ENCODE data around the gene TMUB1.
A peak's percentile ranks its signal among the peaks of the same experiment; 100 is the strongest.

TMUB1 gene

DNA sequence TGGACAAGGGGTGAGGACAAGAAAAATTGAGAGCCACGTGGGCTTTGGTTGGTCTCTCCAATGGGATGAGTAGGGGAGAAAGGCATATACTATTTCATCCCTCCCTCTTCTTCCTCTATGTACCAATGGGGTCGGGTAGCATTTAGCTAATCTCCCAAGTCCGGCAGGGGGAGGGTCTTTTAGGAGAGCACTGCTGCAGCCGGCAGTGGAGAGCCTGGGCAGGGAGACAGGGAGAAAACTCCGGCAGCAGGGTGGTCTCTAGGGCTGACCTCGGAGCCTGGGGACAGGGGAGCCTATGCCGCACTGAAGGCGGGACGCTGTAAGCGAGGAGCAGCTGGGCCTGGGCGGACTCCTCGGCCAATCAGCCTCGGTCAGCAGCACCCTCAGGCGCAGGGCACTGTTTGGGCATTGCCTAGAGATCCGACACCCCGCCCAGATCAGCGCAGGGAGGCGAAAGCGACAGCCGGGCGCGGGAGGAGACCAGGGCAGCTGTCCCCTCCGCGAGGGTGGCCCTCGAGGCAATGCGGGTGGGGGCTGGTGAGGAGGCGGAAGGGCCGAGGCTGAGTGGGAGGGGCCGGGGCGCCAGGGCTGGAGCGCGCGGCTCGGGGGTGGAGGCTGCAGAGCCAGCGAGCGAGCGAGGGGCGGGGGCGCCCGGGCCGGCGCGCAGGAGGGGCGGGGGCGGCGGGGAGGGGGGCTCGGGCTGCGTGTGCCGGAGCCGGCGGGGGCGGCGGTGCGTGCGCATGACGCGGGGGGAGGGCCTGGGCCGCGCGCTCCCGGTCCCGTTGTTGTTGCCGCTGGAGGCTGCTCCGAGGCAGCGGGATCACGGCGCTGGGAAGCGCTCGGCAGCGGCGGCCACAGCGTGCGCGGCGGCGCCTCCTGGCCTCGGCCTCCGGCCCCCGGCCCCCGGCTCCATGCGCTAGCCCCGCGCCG is 2.7 kb upstream of the TMUB1 start, which contains the start of gene AGAP3:
TSS of gene AGAP3 (plus strand) at position 785 of the 930 bp plus-strand sequence. CDS start 267 bp downstream, outside the sequence.
- DNase-seq (ENCODE audit: low read depth in 3 of 3), result peak in 2 of 3 experiments; percentile 32 to 60

DNA sequence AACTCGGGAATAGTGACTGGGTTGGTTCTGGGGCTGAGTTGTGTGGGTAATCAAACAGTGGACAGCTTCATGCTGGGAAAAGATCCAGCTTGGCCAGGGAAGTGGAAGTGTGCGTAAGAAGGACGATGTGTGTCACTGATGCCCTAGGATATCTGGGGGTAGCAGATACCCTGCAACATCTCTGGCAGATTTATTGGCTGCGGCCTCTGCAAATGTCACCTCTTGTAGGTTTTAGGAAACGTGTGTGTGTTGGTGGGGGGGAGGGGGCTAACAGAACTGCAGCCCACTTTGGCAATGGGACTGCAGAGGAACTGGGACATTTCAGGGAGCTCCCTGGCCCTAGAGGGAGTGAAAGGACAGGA is 2.0 kb upstream of the TMUB1 start:
- DNase-seq (ENCODE audit: low read depth in 3 of 3), result no peak

DNA sequence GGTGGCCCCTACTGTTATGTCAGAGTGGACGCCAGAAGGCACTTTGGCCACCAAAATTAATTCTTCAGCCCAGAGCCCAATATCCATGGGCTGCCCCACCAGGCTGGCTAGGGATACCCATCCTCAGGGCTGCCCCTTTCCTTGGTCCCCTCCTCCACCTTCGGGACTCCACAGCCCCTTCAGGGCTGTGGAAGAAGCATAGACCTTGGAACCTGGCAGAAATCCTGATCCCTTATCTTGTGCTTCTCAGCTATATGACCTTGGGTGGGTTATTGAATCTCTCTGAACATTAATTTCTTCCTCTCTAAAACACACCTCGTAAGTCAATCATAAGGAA is 499 bp upstream of the TMUB1 start:
- DNase-seq (ENCODE audit: low read depth in 3 of 3), result no peak

DNA sequence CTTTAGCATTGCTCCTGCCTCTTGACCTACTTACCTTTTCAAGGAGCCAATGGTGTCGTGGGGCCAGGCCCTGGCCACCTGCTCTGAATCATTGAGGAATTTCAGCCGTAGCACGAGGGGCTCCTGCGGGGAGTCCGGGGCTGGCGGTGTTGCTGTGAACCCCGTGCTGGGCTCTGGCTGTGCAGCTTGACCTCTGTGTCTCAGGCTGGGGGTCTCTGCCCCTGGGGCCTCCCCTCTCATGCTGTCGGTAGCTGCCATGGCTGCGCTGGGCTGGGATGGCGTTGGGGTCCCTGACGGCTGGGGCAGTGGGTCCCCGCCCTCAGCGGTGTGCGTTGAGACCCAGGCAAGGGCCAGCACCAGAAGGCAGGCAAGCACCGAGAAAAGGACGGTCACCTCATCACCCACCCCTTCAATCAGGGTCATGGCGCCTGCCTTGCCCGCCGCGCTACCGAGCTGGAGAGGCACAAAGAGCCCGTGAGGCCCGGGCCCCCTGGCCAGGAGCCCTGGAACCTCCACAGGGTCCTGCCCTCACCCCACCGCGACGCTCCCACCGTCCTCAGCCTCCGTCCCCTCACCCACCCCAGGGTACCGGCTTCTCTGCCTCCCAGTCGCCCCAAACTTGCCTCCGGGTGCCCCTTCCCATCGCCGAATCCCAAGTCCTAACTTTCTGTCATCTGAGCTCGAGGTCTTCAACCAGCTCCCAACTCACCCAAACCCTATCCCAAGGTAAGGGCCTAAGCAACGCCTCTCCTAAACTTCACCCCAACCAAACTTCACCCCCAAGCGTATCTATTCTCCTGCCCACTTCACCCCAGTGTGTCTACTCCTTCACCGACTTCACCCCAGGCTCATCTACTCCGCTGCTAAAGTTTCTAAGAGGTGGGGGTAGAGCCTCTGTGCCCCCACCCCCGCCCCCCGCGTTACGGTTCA is 887 bp downstream of the TMUB1 start:
- DNase-seq (ENCODE audit: low read depth in 3 of 3), result no peak

DNA sequence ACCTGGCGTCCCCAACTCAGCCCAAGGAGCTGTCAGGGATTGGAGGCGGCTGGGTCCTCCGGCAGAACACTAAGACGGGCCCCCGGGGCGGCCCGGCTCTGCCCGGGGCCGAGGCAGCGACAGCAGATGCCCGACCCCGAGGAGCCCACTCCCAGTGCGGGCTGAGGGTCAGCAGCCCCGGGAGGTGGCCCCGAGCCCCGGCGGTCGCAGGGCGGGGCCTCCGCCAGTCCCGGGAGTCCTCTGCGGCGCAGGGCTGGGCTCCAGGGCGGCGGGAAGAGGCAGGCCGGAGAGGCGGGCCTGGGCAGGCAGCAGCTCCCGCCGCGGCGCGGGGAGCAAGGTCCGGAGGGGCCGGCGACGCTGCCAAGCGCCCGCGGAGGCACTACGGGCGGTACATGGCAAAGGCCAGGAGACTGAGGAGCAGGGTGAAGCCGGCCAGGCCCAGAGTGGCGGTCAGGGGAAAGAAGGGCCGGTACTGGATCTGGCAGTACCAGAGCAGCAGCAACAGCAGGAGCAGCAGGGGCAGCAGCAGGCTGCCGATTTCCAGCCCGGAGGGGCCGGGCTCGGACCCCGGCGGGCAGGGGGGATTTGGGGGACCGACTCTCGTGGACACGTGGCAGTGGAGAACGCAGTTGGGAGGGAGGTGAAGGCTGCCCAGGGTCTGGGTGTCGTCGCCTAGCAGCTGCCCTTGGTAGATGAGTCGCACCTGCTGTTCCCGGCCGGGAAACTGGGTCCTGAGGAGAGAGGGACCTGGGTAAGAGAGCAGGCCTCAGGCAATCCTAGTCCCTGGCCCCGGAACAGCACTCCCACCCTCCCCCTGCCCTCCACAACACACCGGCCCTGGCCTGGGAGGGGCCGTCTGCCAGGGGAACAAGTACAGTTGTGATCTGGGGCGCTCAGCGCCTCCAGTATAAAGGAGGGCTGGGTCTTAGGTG is 1.9 kb downstream of the TMUB1 start:
- DNase-seq (ENCODE audit: low read depth in 3 of 3), result no peak

DNA sequence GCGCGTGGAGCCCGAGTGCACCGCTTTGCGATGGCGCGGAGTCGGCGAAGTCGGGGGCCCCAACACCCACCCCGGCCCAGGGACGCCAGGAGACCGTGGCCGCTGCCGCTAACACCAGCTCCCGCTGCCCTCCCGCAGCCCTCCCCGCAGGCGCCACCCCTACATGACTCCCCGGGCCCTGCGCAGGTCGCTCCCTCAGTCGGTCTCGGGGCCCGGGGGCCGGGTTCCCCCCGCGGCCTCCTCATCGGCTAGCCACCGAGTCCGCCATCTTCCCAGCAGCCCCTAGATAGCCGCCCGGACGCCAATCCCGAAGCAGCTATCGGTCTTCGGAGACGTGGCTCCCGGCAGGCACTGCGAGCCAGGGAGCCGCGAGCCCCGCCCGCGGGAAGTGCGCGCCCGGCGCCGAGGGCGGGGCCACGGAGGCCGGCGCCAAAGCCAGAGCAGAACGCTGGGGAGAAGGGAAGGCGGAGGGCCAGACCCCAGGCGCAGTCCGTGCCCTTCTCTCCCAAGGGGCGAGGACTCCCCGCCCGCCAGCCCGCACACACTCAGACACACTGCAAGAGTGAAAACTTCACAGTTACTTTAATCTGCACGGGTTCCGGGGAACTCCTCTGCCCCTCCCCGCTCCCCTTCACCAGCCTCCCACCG is 2.6 kb downstream of the TMUB1 start, which contains the start of gene FASTK:
TSS of gene FASTK (minus strand) at position 288 of the 648 bp plus-strand sequence. CDS start at position 245, 43 bp downstream.
- peak; percentile 74 to 87 (median 74) for DNase-seq (ENCODE audit: low read depth in 3 of 3)

DNA sequence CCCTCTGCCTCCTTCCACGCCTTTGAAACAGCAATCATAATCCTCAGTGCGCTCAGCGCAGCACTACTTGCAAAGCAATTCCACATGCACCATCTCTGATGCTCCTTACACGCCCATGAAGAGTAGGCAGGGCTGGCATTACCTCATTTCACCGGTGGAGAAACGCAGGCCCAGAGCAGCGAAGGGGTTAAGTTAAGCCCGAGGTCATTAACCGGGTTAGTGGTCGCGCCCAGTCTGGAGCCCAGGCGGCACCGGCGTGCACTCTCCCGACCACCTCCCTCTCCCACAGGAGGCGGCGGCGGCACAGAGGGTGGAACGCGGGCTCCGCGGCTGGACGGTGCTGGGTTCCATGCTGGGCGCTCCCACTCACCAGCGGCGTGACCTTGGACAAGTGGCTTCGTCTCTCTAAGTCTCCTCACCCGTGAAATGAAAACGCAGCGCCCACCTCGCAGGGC is 3.2 kb downstream of the TMUB1 start:
- DNase-seq (ENCODE audit: low read depth in 3 of 3), result no peak

DNA sequence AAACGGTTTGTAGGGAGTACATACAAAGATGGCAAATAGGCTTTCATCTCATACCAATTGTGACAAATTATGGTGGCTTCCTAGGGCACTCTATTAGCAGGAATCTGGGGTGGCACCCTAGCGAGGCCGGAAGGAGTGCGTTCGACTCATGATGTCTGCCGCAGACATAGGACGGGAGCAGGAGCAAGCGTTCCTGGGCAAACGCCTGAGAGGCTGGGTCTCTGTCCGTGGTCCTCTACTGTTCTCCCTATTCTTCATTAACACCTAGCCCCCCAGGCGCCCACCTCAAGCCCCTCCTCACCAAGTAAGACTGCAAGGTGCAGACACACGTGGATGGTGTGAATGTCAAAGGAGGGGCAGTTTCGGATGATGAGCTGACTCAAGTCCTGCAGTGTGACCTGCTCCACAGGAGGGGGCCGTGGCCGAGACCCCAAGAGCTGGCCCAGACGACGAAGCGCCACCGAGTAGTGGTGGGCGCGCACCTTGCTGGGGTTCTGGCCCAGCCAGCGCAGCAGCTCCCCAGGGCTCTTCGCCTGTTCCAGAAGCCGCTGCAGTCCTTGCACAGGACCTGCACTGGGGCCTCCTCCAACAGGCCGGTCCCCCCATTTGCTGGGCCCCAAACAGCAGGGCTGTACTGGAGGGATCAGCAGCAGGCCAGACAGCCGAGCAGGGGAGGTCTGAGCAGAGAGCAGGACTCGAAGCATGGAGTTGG is 3.9 kb downstream of the TMUB1 start:
- DNase-seq (ENCODE audit: low read depth in 3 of 3), result no peak

DNA sequence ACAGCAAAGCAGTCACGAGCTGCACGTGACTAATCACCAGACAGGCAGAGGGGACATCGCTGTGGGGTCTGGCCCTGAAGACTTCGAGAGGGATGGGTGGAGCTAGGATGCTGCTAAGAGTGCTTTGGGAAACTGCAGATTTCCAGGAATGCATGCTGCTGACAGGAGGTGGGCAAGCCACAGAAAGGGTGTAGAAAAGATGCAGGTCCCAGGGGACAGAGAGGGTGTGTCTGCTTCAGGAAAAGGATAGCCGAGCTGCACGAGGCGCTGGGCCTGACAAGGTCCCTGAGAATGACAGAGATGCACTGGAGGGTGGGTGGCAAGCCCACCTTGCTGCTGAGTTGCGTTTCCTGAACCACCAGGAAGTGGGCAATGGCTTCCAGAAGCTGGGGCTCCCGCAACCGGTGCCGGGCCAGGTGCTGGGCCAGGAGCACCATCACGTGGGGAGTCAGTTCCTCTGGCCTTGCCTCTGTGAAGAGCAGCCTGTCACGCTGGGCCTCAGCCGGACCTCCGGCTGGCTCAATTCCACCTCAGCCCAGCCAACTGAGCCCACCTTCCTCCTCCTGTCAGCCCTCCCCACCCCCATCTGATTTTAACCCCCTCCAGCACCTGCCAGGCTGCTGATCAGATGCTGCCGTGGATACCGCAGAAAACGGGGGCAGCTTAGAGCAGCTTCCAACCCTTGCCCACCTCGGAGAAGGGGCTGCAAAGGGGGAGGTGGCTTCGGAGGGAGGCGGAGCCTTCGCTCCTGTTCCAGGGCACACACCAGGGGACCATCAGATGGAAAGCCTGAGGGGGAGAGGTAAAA is 4.9 kb downstream of the TMUB1 start:
- no peak for DNase-seq (ENCODE audit: low read depth in 3 of 3)

DNA sequence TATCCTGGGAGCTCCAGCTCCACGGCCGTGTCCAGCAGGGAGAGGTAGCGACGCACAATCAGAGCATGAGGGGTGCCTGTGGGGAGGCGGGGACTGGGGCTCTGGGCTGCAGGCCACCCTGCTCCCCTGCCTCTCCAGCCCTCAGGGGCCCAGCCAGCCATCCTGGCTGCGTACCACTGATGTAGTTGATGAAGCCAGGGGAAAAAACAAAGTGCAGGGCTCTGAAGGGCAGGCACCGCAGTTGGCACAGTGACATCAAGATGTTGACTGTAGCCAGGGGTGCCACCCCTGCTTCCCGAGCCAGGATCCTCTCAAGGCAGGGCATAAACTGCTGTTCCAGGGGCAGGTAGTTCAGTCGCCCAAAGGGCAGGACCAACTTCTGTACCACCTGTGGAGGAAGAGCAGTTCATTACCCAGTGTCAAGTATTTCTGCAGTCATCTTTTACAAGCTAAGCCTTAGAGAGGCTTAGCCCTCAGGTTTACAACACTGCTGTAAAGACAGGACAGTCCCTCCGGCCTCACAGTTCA is 5.5 kb downstream of the TMUB1 start:
- no peak for DNase-seq (ENCODE audit: low read depth in 3 of 3)

DNA sequence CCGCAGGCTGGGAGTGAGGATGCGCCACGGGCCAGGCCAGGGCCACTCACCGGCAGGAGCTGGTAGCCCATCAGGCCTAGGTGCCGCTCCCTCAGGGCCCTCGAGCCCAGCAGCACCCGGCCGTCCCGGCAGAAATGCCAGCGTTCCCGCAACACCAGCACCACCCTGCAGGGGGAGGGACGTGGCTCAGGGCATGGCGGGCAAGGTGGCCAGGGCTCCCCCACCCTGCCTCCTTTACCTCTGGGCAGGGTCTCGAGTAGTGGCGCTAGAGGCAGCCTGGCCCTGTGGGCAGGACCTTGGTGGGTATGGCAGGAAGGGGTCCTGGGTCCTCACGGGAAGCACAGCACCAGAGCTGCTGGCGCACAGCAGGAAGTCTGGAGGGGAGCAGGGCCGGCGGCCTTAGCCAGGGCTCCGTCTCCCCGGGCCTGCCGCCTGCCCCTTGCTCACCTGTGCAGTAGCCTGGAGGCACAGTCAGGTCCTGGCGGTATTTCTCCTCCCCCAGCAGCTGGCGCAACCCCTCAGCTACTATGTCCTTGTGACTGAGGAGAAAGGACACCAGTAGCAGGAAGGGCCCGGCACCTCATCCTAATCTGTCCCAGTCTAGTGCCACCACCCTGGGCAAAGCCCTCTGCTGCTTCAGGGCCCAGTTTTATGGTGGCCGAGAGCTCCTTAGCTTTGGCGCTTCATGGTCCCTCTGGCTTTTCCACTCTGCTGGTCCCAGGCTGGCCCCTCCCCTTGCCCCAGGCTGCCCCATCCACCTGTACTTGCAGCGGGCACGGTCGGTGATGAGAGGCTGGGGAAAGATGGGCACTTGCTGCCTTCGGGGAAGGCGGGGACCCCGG is 6.2 kb downstream of the TMUB1 start:
- DNase-seq (ENCODE audit: low read depth in 3 of 3), result no peak

DNA sequence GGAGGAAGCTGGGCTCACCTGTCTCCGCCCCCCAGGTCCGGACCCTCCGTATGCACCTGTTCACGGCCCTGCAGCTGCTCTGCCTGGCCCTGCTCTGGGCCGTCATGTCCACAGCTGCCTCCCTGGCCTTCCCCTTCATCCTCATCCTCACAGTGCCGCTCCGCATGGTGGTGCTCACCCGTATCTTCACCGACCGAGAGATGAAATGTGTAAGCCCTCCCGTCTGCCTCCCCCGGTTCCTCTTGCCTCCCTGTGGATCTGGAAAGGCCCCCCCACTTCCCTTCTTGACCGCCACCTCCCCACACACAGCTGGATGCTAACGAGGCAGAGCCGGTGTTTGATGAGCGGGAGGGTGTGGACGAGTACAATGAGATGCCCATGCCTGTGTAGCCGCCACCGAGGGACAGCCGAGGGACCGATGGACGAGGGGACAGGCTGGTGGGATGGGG is 7.3 kb downstream of the TMUB1 start:
- DNase-seq (ENCODE audit: low read depth in 3 of 3), result no peak

DNA sequence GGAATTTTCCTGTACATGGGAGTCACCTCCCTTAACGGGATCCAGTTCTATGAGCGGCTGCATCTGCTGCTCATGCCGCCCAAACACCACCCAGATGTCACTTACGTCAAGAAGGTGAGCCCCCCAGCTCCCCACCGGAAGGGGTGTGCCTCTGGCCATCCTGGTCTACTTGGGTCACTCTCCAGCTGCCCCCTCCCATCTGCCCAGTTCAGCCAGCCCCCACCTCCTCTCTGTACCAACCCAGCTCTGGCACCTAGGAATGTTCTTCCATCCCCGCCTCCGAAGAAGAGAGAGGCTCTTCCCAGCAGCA is 7.7 kb downstream of the TMUB1 start:
- no peak for DNase-seq (ENCODE audit: low read depth in 3 of 3)

DNA sequence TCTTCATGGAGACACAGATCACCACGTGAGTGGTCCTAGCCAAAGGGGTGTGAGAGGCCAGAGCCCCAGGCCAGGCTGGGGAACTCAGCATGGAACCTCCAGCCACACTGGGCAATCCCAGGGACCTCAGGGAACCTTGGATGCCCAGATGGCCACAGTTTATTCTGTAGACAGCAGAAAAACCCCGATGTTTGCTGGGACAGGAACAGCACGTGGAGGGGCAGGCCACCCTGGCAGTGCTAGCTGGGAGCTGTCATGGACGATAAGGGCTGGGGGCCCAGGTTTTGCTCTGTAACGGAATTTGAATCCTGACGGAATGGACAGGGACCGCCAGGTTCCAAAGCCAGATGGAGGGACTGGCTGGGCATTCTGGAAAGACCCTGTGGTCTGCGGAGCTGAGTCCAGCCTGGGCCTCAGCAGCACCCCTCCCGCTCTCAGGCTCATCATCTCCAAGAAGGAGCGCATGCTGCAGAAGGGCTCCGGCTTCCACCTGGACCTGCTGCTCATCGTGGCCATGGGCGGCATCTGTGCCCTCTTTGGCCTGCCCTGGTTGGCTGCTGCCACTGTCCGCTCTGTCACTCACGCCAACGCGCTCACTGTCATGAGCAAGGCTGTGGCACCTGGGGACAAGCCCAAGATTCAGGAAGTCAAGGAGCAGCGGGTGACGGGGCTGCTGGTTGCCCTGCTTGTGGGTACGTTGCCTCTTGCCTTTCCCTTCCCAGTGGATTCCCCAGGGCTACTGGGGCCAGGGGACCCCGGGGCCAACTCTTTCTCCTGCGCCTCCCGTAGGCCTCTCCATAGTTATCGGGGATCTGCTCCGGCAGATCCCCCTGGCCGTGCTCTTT is 8.3 kb downstream of the TMUB1 start:
- no peak for DNase-seq (ENCODE audit: low read depth in 3 of 3)

DNA sequence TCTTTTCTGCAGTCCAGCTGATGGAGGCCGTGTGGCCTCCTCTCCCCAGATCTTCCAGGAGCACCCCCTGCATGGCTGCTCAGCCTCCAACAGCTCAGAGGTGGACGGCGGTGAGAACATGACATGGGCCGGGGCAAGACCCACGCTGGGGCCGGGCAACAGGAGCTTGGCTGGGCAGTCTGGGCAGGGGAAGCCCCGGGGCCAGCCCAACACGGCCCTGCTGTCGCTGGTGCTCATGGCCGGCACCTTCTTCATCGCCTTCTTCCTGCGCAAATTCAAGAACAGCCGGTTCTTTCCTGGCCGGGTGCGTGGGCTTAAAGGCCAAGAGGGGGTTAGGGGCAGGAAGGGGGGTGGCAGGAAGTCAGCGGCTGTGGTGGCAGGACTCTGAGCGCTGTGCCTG is 9.3 kb downstream of the TMUB1 start:
- DNase-seq (ENCODE audit: low read depth in 3 of 3), result no peak

DNA sequence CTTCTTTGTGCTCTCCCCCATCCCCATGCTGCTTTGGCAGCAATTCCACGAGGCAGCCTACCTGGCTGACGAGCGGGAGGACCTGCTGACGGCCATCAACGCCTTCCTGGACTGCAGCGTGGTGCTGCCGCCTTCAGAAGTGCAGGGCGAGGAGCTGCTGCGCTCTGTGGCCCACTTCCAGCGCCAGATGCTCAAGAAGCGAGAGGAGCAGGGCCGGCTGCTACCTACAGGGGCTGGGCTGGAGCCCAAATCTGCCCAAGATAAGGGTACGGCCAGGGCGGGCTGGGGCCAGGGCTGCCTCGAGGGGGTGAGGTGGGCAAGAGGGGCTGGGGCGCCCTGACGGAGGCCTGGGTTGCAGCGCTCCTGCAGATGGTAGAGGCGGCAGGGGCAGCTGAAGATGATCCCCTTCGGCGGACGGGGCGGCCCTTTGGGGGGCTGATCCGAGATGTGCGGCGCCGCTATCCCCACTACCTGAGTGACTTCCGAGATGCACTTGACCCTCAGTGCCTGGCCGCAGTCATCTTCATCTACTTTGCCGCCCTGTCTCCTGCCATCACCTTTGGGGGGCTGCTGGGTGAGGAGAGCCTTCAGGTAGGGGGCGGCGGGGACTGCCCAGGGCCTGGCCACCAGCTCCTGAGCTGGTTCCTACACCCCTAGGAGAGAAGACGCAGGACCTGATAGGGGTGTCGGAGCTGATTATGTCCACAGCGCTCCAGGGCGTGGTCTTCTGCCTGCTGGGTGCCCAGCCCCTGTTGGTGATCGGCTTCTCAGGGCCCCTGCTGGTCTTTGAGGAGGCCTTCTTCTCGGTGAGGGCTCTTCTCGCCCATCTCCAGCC is 12.0 kb downstream of the TMUB1 start:
- no peak for DNase-seq (ENCODE audit: low read depth in 3 of 3)
